HG03439 (cell line): ENCODE measurements around the gene RGS5.

ENCODE experiments used
- ATAC-seq: cut with Tn5 transposase; IDR thresholded peaks from one replicate; pipeline ENCODE4 v1.9.1; 2021; ENCODE audit warnings: mild to moderate bottlenecking, moderate library complexity; ENCODE audit not compliant: unreplicated experiment

Gene RGS5

GRCh38 chr1:163182330-163182949 lies 20.3 kb downstream of the RGS5 start:
- no peak for ATAC-seq

- no peak for ATAC-seq
Measured at GRCh38 chr1:163178628-163179027, 24.1 kb downstream of the RGS5 start.

- no peak for ATAC-seq
Measured at GRCh38 chr1:163176797-163177196, 25.9 kb downstream of the RGS5 start.

GRCh38 chr1:163174524-163175437 lies 27.9 kb downstream of the RGS5 start:
- ATAC-seq = no peak

GRCh38 chr1:163173121-163173520 lies 29.6 kb downstream of the RGS5 start:
- ATAC-seq = no peak

- ATAC-seq = no peak
Measured at GRCh38 chr1:163172596-163172995, 30.1 kb downstream of the RGS5 start.

- no peak for ATAC-seq
Measured at GRCh38 chr1:163171826-163172225, 30.9 kb downstream of the RGS5 start.

GRCh38 chr1:163170975-163171676 lies 31.6 kb downstream of the RGS5 start:
- no peak for ATAC-seq

- no peak for ATAC-seq
Measured at GRCh38 chr1:163170331-163170730, 32.4 kb downstream of the RGS5 start.

GRCh38 chr1:163169553-163169952 lies 33.2 kb downstream of the RGS5 start:
- ATAC-seq = no peak

GRCh38 chr1:163168053-163168452 lies 34.7 kb downstream of the RGS5 start:
- ATAC-seq = no peak

- no peak for ATAC-seq
Measured at GRCh38 chr1:163166886-163167555, 35.7 kb downstream of the RGS5 start.

GRCh38 chr1:163165119-163165518 lies 37.6 kb downstream of the RGS5 start:
- no peak for ATAC-seq

- no peak for ATAC-seq
Measured at GRCh38 chr1:163163881-163164582, 38.7 kb downstream of the RGS5 start.

- no peak for ATAC-seq
Measured at GRCh38 chr1:163163163-163163562, 39.6 kb downstream of the RGS5 start.

- ATAC-seq = no peak
Measured at GRCh38 chr1:163162381-163162914, 40.3 kb downstream of the RGS5 start.

- no peak for ATAC-seq
Measured at GRCh38 chr1:163161841-163162240, 40.9 kb downstream of the RGS5 start.

GRCh38 chr1:163161337-163161736 lies 41.4 kb downstream of the RGS5 start:
- ATAC-seq = no peak

GRCh38 chr1:163155606-163156005 lies 47.1 kb downstream of the RGS5 start:
- no peak for ATAC-seq

- no peak for ATAC-seq
Measured at GRCh38 chr1:163148911-163149310, 53.8 kb downstream of the RGS5 start.
